Superior temporal gyrus (tissue), 1 donor: ENCODE data around the gene BBS12.

Experiments used
- DNase-seq: peaks from one replicate; pipeline ENCODE4 v3.0.0-alpha.2; 2016; ENCODE audit errors: extremely low spot score

The BBS12 gene

GRCh38 chr4:122715221-122715620 lies 17.3 kb upstream of the BBS12 start:
- DNase-seq = no peak

GRCh38 chr4:122716825-122717448 lies 15.6 kb upstream of the BBS12 start:
- peak; percentile 79 for DNase-seq

GRCh38 chr4:122718281-122718680 lies 14.2 kb upstream of the BBS12 start:
- no peak for DNase-seq

- no peak for DNase-seq
Observed at GRCh38 chr4:122722256-122722655, 10.2 kb upstream of the BBS12 start.

GRCh38 chr4:122728856-122729255 lies 3.6 kb upstream of the BBS12 start:
- DNase-seq = no peak

GRCh38 chr4:122731676-122732075 lies 828 bp upstream of the BBS12 start:
- peak; percentile 58 for DNase-seq

GRCh38 chr4:122733787-122734120 lies 1.2 kb downstream of the BBS12 start:
- DNase-seq = no peak

GRCh38 chr4:122739174-122739573 lies 6.7 kb downstream of the BBS12 start:
- DNase-seq = no peak

GRCh38 chr4:122742933-122743829 lies 10.7 kb downstream of the BBS12 start:
- DNase-seq = no peak

GRCh38 chr4:122744229-122744628 lies 11.7 kb downstream of the BBS12 start:
- DNase-seq = no peak

GRCh38 chr4:122746485-122746965 lies 14.0 kb downstream of the BBS12 start:
- no peak for DNase-seq

- DNase-seq = no peak
Observed at GRCh38 chr4:122747068-122747467, 14.6 kb downstream of the BBS12 start.

GRCh38 chr4:122747883-122748282 lies 15.4 kb downstream of the BBS12 start:
- no peak for DNase-seq

- no peak for DNase-seq
Observed at GRCh38 chr4:122749704-122750454, 17.4 kb downstream of the BBS12 start.

- DNase-seq = no peak
Observed at GRCh38 chr4:122755675-122756074, 23.2 kb downstream of the BBS12 start.

GRCh38 chr4:122758033-122758432 lies 25.5 kb downstream of the BBS12 start:
- peak; percentile 75 for DNase-seq

- no peak for DNase-seq
Observed at GRCh38 chr4:122759639-122760310, 27.3 kb downstream of the BBS12 start.

- DNase-seq = no peak
Observed at GRCh38 chr4:122762520-122762919, 30.0 kb downstream of the BBS12 start.

- DNase-seq = no peak
Observed at GRCh38 chr4:122762966-122763716, 30.6 kb downstream of the BBS12 start.

- no peak for DNase-seq
Observed at GRCh38 chr4:122764071-122764820, 31.7 kb downstream of the BBS12 start.
